Bronchial epithelial cell (primary cell): Measurements from ENCODE around the gene BCL11A. TPM values are rescaled to one million over a fixed set of nuclear protein-coding genes. Genes with fewer than 3 reads are reported as not detected.

ENCODE experiments used
- DNase-seq: peaks from one replicate; pipeline ENCODE4 v3.0.0-alpha.2; 2010; ENCODE audit warnings: low read depth
- FAIRE-seq: peaks from 2 replicates; lab custom pipeline; 2011; peaks lifted over from hg19 to GRCh38; lab: Jason Lieb, UNC
- H3K27me3 ChIP-seq: 2 replicates; pipeline ENCODE4 v1.5.1; 2011; ENCODE audit warnings: low read length; ENCODE audit not compliant: control insufficient read depth, insufficient read depth
- H3K36me3 ChIP-seq: 2 replicates; pipeline ENCODE4 v1.5.1; 2011; ENCODE audit warnings: low read length; ENCODE audit not compliant: control insufficient read depth, insufficient read depth
- H3K4me3 ChIP-seq: 2 replicates; pipeline ENCODE4 v1.5.1; 2011; ENCODE audit warnings: mild to moderate bottlenecking, low read depth, low read length, control low read depth
- CTCF ChIP-seq: IDR thresholded peaks from 2 replicates; pipeline ENCODE4 v1.5.1; 2011; ENCODE audit warnings: mild to moderate bottlenecking, moderate library complexity, low read length, control low read depth, inconsistent platforms; ENCODE audit not compliant: insufficient read depth, severe bottlenecking
- total RNA-seq: library from RNA; depleted of rRNA; stranded (reverse); fragments of >200 nt; gene quantifications from 2 replicates; pipeline ENCODE4 v1.2.1, GENCODE V29; 2014

The BCL11A gene
- total RNA-seq, 1 donor from 2014 or later: 1.8 TPM

GRCh38 chr2:60521626-60522025 is 31.8 kb downstream of the BCL11A start:
- no peak for FAIRE-seq

GRCh38 chr2:60520917-60521539 is 32.4 kb downstream of the BCL11A start:
- Histone ChIP-seq H3K27me3 (no peaks in the 10 kb centered on the region), H3K4me3 (no peak overlapping the region), H3K36me3 (peaks cover 2% of the 10 kb centered on the region)
- FAIRE-seq (no peak), DNase-seq (no peak)
- no peak for TF ChIP-seq CTCF

More at GRCh38 chr2:60521626-60522025, 31.8 kb downstream of the BCL11A start:
- peaks cover 2% of the 10 kb centered on the region for H3K36me3 ChIP-seq
- H3K27me3 ChIP-seq: no peaks in the 10 kb centered on the region
- no peak for TF ChIP-seq CTCF
- H3K4me3 ChIP-seq: no peak overlapping the region
- DNase-seq: no peak

- no peak for DNase-seq
- no peak for TF ChIP-seq CTCF
- no peak for FAIRE-seq
- Histone ChIP-seq H3K27me3 (no peaks in the 10 kb centered on the region), H3K36me3 (peaks cover 2% of the 10 kb centered on the region), H3K4me3 (no peak overlapping the region)
Observed at GRCh38 chr2:60520151-60520876, 33.1 kb downstream of the BCL11A start.

DNA sequence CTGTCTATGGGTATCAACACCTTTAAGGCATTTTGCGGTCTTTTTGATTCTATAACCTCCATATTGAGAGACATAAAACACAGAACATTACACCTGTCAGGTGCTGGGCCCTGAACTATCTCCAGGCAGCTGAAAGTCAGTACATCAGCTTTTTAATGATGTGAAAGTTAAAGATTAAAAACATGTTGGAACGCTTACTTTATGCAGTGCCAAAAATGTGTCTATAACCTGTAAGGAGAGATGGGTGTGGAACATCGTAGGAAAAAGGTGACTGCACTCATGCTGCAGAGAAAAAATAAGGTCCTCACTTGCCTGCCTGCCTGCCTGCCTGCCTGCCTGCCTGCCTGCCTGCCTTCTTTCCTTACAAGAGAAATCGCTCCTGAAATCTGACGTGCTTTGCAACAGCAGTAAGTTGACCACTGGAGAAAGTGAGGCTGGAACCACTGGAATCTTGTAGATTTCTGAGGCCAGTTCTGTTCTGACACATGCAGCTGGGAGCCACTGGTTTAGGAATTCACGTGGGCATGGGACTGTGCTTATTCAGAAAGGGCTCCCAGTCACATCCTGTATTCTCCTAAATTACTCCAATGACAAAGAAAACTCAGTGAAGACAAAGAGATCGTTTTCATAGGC is 34.1 kb downstream of the BCL11A start:
- TF ChIP-seq CTCF: no peak
- H3K4me3 ChIP-seq: no peak overlapping the region
- no peaks in the 10 kb centered on the region for H3K27me3 ChIP-seq
- FAIRE-seq: no peak
- peaks cover 2% of the 10 kb centered on the region for H3K36me3 ChIP-seq
- no peak for DNase-seq

GRCh38 chr2:60518567-60518966 is 34.9 kb downstream of the BCL11A start:
- no peak for FAIRE-seq
- Histone ChIP-seq H3K36me3 (peaks cover 2% of the 10 kb centered on the region), H3K27me3 (no peaks in the 10 kb centered on the region), H3K4me3 (no peak overlapping the region)
- DNase-seq: no peak
- no peak for TF ChIP-seq CTCF
